NOMO-1 treated with DMSO at 0.1 percent for 48 hours (cell line): ENCODE measurements around the gene ADIPOR2.

ENCODE experiments used
- DNase-seq: peaks from one replicate; lab custom pipeline; 2025; ENCODE audit not compliant: unreplicated experiment; lab: John Stamatoyannopoulos, UW

Gene ADIPOR2

DNA sequence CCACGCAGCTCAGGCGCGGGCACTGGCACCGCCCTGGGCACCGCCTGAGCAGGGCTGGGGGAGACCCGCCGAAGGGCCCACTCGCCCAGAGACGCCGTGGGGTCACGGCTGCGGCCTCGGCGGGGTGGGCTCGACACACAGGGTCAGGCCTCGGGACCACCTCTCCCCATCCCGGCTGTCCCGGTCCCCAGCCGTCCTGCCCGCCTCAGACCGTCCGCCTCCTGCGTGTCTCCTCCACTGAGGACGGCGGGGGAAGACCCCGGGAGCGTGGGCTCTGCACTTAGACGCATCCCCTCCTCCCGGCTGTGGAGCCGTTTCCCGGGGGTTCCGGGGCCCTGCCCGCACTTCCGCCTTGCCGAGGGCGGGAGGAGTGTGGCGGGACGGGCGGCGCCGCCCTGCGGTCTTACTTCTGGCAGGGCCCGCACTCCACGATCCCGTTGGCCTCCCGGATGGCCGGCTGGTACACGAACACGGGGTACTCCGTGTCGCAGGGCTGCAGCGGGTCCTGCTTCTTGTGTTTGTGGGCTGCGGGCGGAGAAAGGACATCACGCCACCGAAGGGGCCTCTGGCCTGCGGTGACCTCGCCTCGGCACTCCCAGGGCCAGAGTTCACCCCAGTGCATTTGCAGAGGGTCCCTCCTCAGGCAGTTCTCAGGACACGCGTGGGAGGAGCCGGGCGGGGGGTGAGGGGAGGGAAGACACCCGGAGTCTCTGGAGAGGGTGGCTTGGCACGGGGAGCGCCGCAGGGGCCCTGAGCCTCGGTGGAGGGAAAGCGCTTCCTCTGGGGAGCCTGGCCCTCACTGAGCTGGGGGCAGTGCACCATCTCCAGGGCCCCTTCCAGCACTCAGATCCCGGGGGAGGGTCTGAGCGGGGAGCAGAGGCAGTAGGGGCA is 106.4 kb downstream of the ADIPOR2 start:
- peak; percentile 21 for DNase-seq

DNA sequence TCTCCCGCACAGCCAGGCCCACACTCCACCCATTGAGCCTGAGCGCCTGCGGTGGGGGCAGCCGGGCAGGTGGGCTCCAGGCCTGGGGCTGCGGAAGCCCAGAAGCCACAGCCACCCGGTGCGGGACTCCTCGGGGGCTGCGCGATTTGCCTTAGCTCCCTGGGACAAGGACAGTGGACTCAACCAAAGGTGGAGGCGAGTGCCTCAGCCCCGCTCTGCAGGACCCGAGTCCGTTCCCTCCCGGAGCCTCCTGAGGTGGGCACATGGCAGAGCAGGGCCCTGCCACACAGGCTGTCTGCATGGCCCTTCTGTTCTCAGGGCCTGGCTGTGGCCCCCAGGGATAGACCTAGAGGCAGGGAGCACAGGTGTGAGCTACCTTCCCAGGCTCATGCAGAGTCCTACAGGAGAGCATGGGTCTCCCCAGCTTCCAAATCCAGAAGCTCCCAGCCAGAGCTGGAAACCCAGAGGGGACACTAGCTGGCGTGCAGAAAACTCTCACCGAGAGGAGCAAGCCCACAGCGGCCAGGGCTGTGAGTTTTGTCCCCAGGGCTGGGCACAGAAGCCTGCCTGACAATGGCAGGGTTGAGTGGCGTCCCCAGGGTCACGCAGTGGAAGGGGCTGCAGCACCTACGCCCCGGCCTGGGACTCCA is 107.2 kb downstream of the ADIPOR2 start:
- DNase-seq = no peak

DNA sequence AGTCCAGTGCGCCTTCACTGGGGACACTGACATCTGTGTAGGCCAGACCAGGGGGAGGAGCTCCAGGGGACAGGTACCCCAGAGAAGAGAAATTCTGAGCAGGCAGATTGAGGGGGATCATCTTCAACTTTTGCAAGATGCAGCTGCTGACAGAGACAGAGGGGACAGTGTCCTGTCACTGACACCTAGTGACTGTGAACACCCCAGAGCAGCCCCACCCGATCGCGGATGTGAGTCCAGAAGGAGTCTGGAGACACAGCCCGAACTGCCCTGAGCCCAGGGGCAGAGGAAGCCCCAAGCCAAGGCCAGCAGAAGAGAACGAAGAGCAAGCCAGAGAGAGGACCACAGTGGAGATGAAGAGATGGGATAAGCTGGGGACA is 107.8 kb downstream of the ADIPOR2 start:
- no peak for DNase-seq

DNA sequence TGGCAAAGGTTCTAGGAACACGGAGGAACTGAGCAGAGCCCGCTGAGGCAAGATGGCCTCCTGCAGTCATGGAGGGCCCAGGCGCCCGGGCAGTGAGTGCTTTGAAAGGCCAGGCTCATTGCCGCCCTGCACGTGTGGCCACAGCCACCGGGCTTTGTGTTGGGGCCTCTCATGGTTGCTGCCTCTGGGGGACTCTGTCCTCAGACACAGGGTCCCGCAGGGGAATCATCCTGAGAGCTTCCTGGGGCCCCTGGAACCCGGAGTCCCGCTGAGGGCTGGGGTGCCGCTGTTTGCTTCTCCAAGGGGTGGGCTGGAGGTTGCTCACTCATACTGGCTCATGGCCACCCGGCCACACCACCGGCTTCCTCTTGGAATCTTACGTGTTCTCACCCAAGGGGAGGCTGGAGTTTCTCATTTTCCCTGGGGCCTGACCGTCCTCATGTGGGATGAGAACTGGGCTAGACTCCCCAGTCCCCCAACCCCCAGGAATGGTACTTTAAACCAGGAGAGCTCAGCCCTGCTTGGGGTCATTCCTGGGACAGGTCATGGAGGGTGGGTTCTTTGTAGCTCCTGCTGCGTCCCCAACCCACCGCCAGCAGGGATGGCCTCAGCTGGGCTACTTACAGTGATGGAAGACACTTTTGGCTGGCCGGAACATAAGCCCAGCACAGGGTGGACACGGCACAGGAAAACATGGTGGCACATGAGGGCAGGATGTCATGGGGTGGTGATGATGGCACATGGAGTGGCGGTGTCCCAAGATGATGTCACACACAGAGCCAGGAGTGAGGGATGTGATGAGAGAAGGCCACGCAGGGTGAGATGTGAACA is 108.4 kb downstream of the ADIPOR2 start:
- DNase-seq = no peak

DNA sequence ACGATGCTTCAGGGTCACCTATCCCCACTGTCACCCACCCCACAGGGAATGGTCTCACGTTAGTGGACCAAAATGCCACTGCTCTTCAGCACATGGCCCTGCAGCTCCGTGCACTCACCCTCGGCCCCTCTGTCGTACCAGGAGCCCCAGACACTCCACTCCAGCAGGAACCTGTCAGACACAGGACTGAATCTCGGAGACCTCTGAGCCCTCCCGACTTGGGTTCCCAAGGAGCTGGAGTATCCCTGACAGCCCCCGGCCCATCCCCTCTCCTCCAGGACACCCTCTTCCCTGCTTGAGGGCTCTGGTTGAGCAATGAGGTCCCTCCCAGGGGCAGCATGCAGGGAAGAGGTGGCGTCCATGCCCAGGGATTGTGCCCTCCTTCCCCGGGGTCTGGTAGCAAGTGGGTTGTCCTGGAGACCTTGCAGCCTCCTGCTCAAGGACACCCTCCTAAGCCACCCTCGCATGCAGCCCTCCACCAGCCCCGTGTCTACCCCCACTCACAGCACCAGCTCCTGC is 109.1 kb downstream of the ADIPOR2 start:
- DNase-seq = no peak

DNA sequence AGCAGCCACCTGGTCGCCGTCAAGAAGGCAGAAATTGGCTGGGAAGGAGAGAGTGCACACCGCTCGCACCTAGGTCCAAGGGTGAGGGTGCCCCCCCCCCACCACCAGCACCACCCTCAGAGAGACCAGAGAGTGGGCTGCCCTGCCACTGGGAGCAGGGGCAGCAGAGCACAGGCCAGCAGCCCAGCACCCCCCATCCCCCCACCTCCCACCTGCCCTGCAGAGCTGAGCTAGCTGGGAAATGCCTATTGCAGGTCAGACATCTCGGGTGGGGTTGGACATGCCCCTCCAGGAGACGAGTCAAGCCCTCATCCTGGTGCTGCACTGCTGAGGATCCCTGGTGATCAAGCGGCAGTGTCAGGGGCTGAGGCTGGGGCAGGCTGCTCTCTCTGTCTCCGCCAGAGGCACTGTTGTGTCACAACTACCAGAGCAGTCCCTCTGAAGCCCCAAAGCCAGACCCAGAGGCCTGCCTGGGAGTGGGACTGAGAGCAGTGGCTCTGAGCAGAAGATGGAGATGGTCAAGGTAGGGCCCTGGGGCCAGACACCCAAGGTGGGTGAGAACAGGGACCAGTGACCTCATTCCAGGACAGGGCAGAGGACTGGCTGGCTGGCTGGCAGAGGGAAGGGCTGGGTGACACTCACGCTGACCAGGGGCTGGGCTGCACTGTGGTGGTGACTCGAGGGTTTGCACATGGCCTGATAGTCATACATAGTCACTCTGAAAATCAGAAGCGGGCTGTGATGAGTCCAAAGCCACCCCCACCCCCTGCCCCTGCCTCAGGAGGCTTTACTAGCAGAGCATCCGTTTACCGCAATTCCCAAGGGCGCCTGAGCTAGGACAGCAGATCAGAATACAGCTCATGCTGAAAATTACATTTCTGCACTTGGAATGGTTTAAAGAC is 109.8 kb downstream of the ADIPOR2 start:
- DNase-seq = no peak

DNA sequence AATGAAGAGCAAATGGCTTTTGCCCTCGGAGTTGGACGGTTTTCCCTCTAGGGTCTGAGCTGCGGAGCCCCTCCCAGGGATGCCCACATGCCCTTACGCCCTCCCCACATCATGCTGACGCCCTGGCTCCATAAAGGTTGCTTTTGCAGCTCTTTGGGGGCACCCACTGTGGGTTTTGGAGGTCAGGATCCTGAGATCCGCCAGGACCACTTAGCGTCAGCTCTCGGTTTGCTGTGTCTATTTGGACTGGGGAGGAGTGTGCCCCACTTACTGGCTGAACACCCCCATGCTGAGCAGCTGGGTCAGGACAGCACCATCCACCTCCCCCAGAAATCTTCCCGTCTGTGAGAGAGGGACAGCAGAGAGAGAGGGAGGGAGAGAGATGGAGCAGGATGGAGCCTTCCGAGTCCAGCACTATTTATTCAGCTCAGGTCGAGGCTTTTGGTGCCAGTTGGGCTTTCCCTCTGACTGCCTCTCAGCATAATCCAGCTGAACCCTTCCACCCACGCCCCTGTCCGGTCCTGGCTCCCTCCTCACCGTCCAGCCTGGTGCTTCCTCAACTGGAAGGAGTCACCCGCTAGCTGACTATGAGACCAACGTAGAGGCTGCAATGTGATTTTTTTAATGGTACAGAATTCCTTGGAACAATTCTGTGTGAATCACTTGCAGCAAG is 110.6 kb downstream of the ADIPOR2 start:
- DNase-seq = no peak

DNA sequence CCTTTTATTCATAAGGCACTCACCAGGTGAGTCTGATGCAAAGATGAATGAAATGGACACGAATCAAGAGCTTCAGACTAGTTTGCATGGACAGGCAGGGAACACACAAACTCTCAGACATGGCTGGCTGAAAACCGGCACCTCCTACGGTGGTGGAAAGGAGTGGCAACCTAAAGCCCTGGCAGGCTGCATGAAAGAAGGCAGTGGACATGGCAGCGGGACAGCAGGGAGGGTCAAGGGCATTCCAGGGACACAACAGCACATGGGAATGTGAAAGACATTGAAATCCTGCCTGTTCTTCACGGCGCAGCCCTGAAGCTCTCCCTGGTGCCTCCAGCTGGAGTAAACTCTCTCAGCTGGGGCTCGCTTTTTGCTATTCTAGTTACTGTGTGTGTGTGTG is 112.9 kb downstream of the ADIPOR2 start:
- no peak for DNase-seq

DNA sequence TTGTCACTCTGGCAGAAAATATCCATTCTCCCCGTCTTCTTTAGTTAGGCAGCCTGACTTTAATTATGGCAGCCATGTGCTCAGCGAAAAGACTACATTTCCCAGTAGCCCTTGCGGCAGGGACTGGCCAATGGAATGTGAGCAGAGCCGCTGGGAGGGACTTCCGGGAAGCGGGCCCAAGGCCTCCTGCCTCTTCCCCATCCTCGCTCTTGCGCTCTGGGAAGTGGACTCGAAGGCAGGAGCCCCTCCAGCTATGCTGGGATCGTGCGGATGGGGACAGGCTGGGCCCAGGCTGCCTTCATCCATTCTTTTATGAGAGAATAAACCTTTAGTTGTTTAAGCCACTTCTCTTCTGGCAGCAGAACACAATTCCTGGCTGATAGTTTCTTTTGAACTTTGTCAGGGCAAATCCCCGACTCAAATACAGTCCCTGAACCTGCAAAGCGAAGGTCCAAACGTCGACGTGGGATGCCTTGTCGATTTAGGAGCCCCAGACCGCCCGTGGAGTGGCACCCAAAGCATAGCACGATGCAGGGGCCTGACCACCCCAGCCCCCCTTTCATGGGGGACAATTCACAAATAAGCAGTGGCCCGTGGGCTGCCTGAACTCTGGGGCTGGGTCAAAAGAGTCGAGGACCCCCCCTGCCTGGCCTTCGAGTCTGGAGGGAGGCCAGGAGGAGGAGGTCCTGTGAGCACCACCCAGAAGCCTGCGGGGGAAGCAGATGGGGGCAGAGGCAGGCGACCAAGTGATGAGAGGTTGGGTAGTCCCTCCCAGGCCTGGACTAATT is 113.9 kb downstream of the ADIPOR2 start:
- peak; percentile 68 for DNase-seq

DNA sequence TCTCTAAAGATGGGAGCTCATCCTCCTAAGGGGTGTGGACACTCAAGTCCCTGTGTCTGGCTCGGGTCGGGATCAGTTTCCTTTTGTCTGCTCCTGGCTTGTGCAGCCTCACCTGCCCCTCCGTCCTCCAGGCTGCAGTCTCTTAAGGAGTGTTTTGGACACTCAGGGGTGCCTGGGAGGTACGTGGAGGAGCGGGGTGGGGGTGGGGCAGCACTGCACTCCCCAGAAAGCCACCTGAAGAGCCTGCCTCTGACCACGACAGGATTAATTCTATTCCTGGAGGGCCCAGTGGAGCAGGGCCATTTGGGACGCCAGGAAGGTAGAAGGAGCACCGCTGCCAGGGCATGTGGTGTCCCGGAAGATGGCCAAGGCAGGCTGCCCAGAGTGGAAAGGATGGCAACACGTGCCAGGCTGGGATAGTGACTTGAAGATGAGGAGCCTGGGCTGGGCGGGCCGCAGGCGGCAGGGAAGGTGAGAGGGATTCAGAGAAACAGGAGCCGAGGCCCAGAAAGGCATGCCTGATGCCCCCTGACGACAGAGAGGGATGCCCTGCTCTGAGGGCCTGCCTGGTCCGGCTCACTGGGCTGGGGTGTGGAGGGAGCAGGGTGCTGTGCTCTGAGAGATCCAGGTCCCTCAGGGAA is 114.7 kb downstream of the ADIPOR2 start:
- no peak for DNase-seq

DNA sequence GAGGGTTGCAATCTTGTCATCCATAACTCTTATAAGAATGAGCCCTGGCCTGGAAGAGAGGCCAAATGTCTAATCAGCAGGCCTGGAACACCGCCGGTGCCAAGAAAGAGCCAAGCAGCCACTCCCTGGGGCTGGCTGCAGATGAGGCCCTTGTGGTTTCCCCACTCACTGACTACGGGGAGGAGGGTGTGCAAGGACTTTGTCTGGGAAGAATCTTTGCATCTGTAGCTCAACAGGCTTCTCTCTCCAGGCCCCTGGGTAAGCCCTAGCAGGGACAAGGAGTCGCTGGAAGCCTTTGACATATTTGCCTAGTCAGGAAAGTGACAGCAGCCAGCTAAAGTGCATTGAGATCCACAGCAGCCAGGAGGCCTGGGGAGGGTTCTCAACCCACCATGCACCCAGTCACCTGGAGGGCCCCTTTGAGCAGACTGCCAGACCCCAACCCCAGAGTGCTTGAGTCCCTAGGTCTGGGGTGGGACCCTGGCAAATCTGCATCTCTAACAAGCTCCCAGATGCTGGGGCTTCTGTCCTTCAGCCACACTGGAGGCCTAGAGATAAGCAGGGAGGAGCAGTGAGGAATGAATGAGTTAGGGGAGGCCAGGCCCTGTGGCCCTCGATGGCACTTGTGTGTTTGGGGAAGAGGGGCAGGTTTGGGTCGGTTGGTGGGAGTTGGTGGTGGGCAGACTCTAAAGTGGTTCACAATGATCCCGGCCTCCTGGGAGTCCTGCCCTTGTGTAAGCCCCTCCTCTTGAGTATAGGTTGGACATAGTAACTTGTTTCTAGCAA is 115.6 kb downstream of the ADIPOR2 start:
- no peak for DNase-seq

DNA sequence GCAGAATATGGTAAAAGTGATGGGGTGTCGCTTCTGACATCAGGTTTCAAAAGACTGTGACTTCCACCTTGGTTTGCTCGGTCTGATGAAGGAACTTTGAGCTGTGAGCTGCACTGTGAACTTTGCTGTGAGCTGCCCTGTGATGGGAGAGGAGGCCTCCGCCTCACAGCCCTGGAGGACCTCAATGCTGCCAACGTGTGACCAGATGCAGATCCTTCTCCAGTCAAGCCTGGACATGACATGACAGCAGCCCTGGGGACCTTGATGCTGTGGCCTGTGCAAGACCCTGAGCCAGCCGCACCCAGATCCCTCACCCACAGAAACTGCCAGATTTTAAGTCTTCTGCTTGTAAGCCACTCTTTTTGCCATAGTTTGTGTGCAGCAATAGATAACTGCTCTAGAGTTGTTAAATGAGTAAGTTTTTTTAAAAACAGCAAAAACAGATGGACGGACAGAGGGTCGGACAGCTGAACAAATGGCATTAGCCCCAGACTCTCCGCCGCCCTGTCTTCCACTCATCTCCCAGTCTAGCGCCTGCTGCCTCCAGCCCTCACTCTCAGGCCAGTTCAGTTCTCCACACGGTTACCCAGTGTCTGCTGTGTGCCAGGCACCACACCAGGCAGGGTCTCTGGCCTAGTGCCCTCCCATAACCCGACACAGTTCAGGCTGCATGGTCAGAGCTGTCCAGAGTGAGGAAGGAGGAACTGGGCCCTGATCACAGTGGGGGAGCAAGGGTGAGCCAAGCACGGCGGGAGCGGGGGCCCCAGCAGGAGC is 116.4 kb downstream of the ADIPOR2 start:
- DNase-seq = no peak

DNA sequence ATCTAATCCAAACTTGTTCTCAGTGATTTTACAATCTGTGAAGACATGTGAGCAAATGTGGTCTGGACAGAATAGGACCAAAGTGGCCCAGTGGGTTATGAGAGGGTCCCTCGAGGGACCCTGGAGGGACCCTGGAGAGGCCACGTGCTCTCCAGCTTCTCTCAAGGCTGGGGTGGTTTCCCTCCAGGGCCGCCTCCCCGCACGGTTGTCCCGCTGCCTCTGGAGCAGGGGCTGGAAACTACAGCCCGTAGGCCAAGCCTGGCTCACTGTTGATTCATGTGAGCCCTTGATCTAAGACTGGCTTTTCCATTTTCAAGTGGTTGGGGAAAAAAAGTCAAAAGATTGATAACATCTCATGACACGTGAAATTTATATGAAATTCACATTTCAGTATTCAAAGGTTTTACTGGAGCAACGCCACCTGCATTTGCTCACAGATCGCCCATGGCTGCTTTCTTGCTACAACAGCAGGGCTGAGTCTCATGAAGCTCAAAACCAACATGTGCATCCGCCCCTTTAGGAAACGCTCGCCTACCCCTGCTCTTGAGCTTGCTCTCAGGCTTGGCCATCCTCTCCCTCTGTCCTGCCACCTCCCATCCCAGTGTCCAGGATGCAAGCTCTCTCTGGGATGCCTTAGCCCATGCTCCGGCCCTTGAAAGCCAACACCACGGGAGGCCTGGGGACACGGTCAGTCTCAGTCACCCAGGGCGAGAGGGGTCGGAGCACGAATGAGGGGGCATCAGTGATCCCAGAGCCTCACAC is 117.3 kb downstream of the ADIPOR2 start:
- no peak for DNase-seq

DNA sequence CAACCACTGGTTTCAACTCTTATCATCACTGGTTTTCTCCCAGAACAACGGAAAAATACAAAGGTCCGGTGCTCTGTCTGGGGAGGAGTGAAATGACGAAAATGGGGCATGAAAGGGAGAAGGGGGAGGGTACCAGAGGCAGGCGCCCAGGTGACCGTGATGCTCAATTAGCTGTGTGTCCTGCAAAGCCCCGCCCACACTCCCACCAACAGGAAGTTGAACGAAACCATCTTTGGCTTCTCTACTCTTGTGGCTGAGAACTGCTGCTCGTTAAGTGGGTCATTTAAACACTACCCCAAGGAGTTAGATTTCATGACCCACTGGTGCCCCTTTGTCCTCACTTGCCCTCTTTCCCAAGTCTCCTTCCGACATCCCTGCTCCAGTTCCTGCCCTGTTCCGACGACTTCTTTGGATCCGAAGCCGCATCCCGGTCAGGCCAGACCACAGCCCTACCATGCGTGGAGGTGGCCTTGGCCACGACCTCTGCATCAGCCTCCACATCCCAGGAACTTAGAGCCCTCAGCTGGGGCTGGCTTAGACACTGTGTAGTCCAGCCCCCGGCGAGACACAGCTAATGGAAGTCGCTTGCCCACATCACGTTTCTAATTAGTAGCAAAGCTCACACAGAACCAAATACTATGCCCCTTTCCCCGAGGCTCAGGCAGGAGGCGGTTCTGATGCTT is 118.1 kb downstream of the ADIPOR2 start:
- DNase-seq = peak; percentile 29

DNA sequence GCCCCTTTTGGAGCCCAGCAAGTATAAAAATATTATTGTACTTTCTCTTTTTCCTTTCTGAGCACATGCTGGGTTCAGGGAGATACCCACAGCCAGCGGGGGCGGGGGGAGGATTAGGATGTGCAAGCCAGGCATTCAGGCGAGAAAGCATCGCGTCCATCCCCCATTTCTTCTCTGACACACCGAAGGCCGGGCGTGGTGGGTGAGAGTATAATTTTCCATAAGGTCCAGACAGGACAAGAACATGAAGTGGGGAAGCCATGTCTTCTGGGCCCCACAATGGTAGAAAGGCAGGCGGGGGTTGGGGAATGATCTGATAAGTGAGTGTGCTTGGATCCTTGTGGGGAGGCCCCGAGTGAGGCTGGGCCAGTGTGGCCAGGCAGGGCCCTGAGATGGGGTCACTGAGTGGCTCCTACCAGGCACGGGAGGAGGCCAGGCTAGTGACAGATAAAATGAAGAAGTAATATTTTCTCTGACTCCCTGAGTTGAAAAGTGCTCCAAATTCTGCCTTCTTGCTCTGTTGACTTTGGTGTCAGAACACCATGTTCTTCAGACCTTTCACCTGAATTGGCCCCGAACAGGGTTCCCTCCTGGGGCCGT is 118.8 kb downstream of the ADIPOR2 start:
- DNase-seq = no peak
